ENCODE data around the gene CDK5. TPM values are rescaled to one million over a fixed set of nuclear protein-coding genes. Genes with fewer than 3 reads are reported as not detected.

Gene CDK5
- total and polyA plus RNA-seq, 9 of the 15 experiments (the other 6 are each of a cell fraction or from before 2014, with no cell fraction given), result 3.2 to 38.0 (median 27.5) TPM

DNA sequence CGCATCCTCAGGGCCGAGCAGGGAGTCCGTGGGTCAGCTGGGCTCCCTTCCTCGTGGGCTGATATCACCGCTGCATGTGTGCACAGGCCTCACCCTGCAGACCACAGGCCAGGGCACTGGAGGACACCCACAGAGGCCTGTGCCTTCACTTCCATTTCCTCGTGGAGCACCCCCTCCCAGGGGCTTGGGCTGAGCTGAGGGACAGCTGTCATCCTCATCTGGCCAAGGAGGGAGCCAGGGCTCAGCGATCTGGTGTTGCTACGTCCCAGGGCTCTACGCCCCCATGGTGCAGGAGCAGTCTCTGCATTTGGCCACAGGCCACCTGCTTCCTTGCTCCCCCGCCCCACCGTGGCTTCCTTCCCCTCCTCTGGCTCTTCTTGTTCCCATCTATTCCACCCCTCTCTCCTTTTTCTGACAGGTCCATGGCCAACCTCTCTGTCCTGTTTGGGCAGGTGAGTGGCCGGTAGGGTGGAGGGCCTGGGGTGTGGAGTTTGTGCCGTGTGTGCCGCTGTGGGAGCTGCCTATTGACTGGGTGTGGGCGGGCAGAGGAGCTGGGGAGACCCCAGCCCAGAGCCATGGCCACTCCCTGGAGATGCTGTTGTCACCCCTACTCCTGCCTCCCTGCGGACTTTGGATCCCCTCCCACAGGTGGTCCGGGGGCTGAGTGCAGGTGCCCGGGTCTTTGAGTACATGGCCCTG lies 17.7 kb downstream of the CDK5 start (continued):
- peak; percentile 33; the same call in 1 of the 2 replicates for TF ChIP-seq GABPB1 (CRISPR knock-in tag; IDR thresholded peaks at IDR 0.05)
- TF ChIP-seq, protein P1, sequence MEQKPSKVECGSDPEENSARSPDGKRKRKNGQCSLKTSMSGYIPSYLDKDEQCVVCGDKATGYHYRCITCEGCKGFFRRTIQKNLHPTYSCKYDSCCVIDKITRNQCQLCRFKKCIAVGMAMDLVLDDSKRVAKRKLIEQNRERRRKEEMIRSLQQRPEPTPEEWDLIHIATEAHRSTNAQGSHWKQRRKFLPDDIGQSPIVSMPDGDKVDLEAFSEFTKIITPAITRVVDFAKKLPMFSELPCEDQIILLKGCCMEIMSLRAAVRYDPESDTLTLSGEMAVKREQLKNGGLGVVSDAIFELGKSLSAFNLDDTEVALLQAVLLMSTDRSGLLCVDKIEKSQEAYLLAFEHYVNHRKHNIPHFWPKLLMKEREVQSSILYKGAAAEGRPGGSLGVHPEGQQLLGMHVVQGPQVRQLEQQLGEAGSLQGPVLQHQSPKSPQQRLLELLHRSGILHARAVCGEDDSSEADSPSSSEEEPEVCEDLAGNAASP (IDR thresholded peaks at IDR 0.05), result no peak
- no peak for TF ChIP-seq GTF2E2 (tag; IDR thresholded peaks at IDR 0.05)
- TF ChIP-seq ASH1L (IDR thresholded peaks at IDR 0.05; ENCODE audit: borderline replicate concordance, low read depth, partially characterized antibody), result no peak
- TF ChIP-seq FIP1L1 (IDR thresholded peaks at IDR 0.05; ENCODE audit: low read depth, low read length, poor library complexity, severe bottlenecking), result no peak
- no peak for TF ChIP-seq ZC3H4 (CRISPR knock-in tag; IDR thresholded peaks at IDR 0.05; ENCODE audit: borderline replicate concordance)
- no peak for TF ChIP-seq ZNF23 (CRISPR knock-in tag; IDR thresholded peaks at IDR 0.05)
- TF ChIP-seq RFX1 (IDR thresholded peaks at IDR 0.05), result no peak
- no peak for TF ChIP-seq FOXA1 (IDR thresholded peaks at IDR 0.05; ENCODE audit: borderline replicate concordance)
- no peak for TF ChIP-seq RHOXF2B (CRISPR knock-in tag; conservative IDR thresholded peaks at IDR 0.05)
- TF ChIP-seq EGR1 (conservative IDR thresholded peaks at IDR 0.05), result no peak; the same call in 1 of the 2 replicates
- TF ChIP-seq COPS2 (conservative IDR thresholded peaks at IDR 0.05), result no peak
- TF ChIP-seq MEIS2 (IDR thresholded peaks at IDR 0.05; ENCODE audit: partially characterized antibody), result peak; percentile 46
- TF ChIP-seq, protein P2, sequence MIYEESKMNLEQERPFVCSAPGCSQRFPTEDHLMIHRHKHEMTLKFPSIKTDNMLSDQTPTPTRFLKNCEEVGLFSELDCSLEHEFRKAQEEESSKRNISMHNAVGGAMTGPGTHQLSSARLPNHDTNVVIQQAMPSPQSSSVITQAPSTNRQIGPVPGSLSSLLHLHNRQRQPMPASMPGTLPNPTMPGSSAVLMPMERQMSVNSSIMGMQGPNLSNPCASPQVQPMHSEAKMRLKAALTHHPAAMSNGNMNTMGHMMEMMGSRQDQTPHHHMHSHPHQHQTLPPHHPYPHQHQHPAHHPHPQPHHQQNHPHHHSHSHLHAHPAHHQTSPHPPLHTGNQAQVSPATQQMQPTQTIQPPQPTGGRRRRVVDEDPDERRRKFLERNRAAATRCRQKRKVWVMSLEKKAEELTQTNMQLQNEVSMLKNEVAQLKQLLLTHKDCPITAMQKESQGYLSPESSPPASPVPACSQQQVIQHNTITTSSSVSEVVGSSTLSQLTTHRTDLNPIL (CRISPR knock-in tag; IDR thresholded peaks at IDR 0.05), result no peak
- TF ChIP-seq DACH1 (IDR thresholded peaks at IDR 0.05; ENCODE audit: partially characterized antibody), result no peak
- TF ChIP-seq MEF2D (tag; conservative IDR thresholded peaks at IDR 0.05; ENCODE audit: low read depth), result no peak
- TF ChIP-seq SRF (CRISPR knock-in tag; IDR thresholded peaks at IDR 0.05), result no peak
- 0 out of 2 replicates have a peak, but pooled peaks have one; percentile 64 for TF ChIP-seq RUNX1 (IDR thresholded peaks at IDR 0.05; ENCODE audit: low read depth)
- TF ChIP-seq JUN (IDR thresholded peaks at IDR 0.05; ENCODE audit: borderline replicate concordance, low read depth, low read length), result no peak
- no peak for TF ChIP-seq JUN (CRISPR knock-in tag; IDR thresholded peaks at IDR 0.05; ENCODE audit: borderline replicate concordance)
- TF ChIP-seq TARDBP (IDR thresholded peaks at IDR 0.05), result no peak
- TF ChIP-seq RBM25 (IDR thresholded peaks at IDR 0.05; ENCODE audit: low read depth, low read length, severe bottlenecking), result no peak
- TF ChIP-seq, protein P3, sequence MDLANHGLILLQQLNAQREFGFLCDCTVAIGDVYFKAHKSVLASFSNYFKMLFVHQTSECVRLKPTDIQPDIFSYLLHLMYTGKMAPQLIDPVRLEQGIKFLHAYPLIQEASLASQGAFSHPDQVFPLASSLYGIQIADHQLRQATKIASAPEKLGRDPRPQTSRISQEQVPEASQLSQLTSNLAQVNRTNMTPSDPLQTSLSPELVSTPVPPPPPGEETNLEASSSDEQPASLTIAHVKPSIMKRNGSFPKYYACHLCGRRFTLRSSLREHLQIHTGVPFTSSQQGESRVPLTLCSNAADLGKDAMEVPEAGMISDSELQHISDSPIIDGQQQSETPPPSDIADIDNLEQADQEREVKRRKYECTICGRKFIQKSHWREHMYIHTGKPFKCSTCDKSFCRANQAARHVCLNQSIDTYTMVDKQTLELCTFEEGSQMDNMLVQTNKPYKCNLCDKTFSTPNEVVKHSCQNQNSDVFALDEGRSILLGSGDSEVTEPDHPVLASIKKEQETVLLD (IDR thresholded peaks at IDR 0.05), result peak; percentile 10; the same call in 1 of the 2 replicates
- no peak for TF ChIP-seq FOSL1 (tag; conservative IDR thresholded peaks at IDR 0.05)
- TF ChIP-seq SMARCA4 (IDR thresholded peaks at IDR 0.05), result no peak
- peak; percentile 67; the same call in 1 of the 2 replicates for TF ChIP-seq FOXK1 (CRISPR knock-in tag; IDR thresholded peaks at IDR 0.05; ENCODE audit: borderline replicate concordance)
- no peak for TF ChIP-seq DDX20 (tag; IDR thresholded peaks at IDR 0.05; ENCODE audit: low read depth)

Measured in K562 (cell line).